HepG2 (cell line): ENCODE measurements around the gene OSBPL2. TPM values are rescaled to one million over a fixed set of nuclear protein-coding genes. Genes with fewer than 3 reads are reported as not detected.

Experiments used
- AGO1 ChIP-seq: fragments of 200-400 bp; formaldehyde crosslinking; IDR thresholded peaks from 2 replicates; pipeline ENCODE4 v1.6.1; 2017; ENCODE audit warnings: mild to moderate bottlenecking, low read depth, low read length, moderate library complexity; ENCODE audit not compliant: poor library complexity, severe bottlenecking
- BATF2 ChIP-seq: sonication (generic); formaldehyde crosslinking; IDR thresholded peaks from 2 replicates; pipeline ENCODE4 v1.8.0; 2022; ENCODE audit warnings: mild to moderate bottlenecking, missing genetic modification reagents, moderate library complexity
- HOXA3 ChIP-seq: sonication (generic); formaldehyde crosslinking; IDR thresholded peaks from 2 replicates; pipeline ENCODE4 v1.5.0; 2020; ENCODE audit warnings: missing genetic modification reagents
- KAT2B ChIP-seq: fragments of 150-350 bp; IDR thresholded peaks from 2 replicates; pipeline ENCODE4 v1.6.1; 2014; ENCODE audit warnings: low read depth, low read length, borderline replicate concordance
- KDM3A ChIP-seq: IDR thresholded peaks from 2 replicates; pipeline ENCODE4 v1.6.1; 2018; ENCODE audit warnings: low read depth, missing compliant biosample characterization
- KLF15 ChIP-seq: sonication (generic); formaldehyde crosslinking; IDR thresholded peaks from 2 replicates; pipeline ENCODE4 v1.8.1; 2023; ENCODE audit warnings: borderline replicate concordance, mild to moderate bottlenecking, inconsistent platforms, missing genetic modification reagents, mixed read lengths
- ONECUT2 ChIP-seq: sonication (generic); formaldehyde crosslinking; IDR thresholded peaks from 2 replicates; pipeline ENCODE4 v1.4.0; 2020; ENCODE audit warnings: missing genetic modification reagents
- RNF219 ChIP-seq: sonication (generic); formaldehyde crosslinking; IDR thresholded peaks from 2 replicates; pipeline ENCODE4 v1.5.0; 2020; ENCODE audit warnings: mild to moderate bottlenecking, missing genetic modification reagents
- SMC3 ChIP-seq: IDR thresholded peaks from 2 replicates; pipeline ENCODE4 v1.6.1; 2011; ENCODE audit warnings: low read length, improper control_type of control experiment
- THAP9 ChIP-seq: sonication (generic); formaldehyde crosslinking; IDR thresholded peaks from 2 replicates; pipeline ENCODE4; 2020; ENCODE audit warnings: missing genetic modification reagents, mild to moderate bottlenecking, borderline replicate concordance
- YY1 ChIP-seq: IDR thresholded peaks from 2 replicates; pipeline ENCODE4 v1.6.1; 2011; ENCODE audit warnings: low read length, low read depth, moderate library complexity, mild to moderate bottlenecking; ENCODE audit not compliant: insufficient read depth, insufficient replicate concordance
- ZBTB1 ChIP-seq: sonication (generic); formaldehyde crosslinking; IDR thresholded peaks from 2 replicates; pipeline ENCODE4 v1.4.0; 2020; ENCODE audit warnings: missing genetic modification reagents, borderline replicate concordance
- ZNF136 ChIP-seq: sonication (generic); formaldehyde crosslinking; IDR thresholded peaks from 2 replicates; pipeline ENCODE4 v1.8.1; 2022; ENCODE audit warnings: low read depth, mild to moderate bottlenecking, moderate library complexity, missing genetic modification reagents
- ZNF18 ChIP-seq: sonication (generic); formaldehyde crosslinking; IDR thresholded peaks from 2 replicates; pipeline ENCODE4 v1.8.0; 2022; ENCODE audit warnings: mild to moderate bottlenecking, missing genetic modification reagents; ENCODE audit not compliant: insufficient replicate concordance
- ZNF34 ChIP-seq: sonication (generic); formaldehyde crosslinking; IDR thresholded peaks from 2 replicates; pipeline ENCODE4 v1.4.0; 2020; ENCODE audit warnings: mild to moderate bottlenecking, missing genetic modification reagents, borderline replicate concordance
- ZNF451 ChIP-seq: sonication (generic); formaldehyde crosslinking; IDR thresholded peaks from 2 replicates; pipeline ENCODE4 v1.5.0; 2020; ENCODE audit warnings: mild to moderate bottlenecking, missing genetic modification reagents
- ZNF580 ChIP-seq: IDR thresholded peaks from 2 replicates; pipeline ENCODE4 v1.6.1; 2016; ENCODE audit warnings: low read depth, borderline replicate concordance
- ZNF639 ChIP-seq: conservative IDR thresholded peaks from 2 replicates; pipeline ENCODE4 v1.6.1; 2018; ENCODE audit warnings: missing genetic modification reagents
- ZNF878 ChIP-seq: sonication (generic); formaldehyde crosslinking; IDR thresholded peaks from 2 replicates; pipeline ENCODE4 v1.8.1; 2023; ENCODE audit warnings: mild to moderate bottlenecking, missing genetic modification reagents, moderate library complexity
- ZNF891 ChIP-seq: sonication (generic); formaldehyde crosslinking; IDR thresholded peaks from 2 replicates; pipeline ENCODE4 v1.5.0; 2020; ENCODE audit warnings: mild to moderate bottlenecking, missing genetic modification reagents
- polyA plus RNA-seq, 8 experiments: library from polyadenylated mRNA; depleted of rRNA in 3 of 8; stranded (reverse) in 7 of 8; unstranded in 1 of 8; fragments of >200 nt; fragmentation: Illumina TruSeq in 4 of 8; extraction: Trizol in 4 of 8; gene quantifications; 2 replicates each; pipeline versions ENCODE4 v1.2.1 to v1.2.3, GENCODE V29; 2011 to 2016; ENCODE audit warnings: low read depth in 4 of 8, missing spikeins in 1 of 8, mixed read lengths in 1 of 8; ENCODE audit not compliant: insufficient read depth in 1 of 8
- total RNA-seq, 5 experiments: library from RNA; depleted of rRNA; stranded (reverse); fragments of >200 nt; fragmentation: Illumina TruSeq; extraction: Trizol; gene quantifications; 2 replicates each; pipeline ENCODE4 v1.2.3, GENCODE V29; 2016; ENCODE audit warnings: low read depth in 1 of 5

Gene OSBPL2
- total and polyA plus RNA-seq, 2 of the 13 experiments (the other 11 are each of a cell fraction or from before 2014, with no cell fraction given), result 18.5 to 37.4 TPM

- TF ChIP-seq THAP9 (CRISPR knock-in tag) (no peak), ZNF451 (CRISPR knock-in tag) (no peak; the same call in 1 of the 2 replicates), ZNF136 (peak; percentile 78; the same call in 1 of the 2 replicates), BATF2 (CRISPR knock-in tag) (no peak), ZNF580 (CRISPR knock-in tag) (peak; percentile 99), KLF15 (CRISPR knock-in tag) (peak; percentile 81; the same call in 1 of the 2 replicates), ZNF878 (no peak), AGO1 (no peak), ZBTB1 (no peak), YY1 (peak; percentile 75), KDM3A (CRISPR knock-in tag) (peak; percentile 99), ONECUT2 (CRISPR knock-in tag) (no peak), RNF219 (CRISPR knock-in tag) (0 out of 2 replicates have a peak, but pooled peaks have one; percentile 55), KAT2B (no peak), ZNF891 (CRISPR knock-in tag) (peak; percentile 57), ZNF18 (CRISPR knock-in tag) (no peak), ZNF34 (CRISPR knock-in tag) (0 out of 2 replicates have a peak, but pooled peaks have one; percentile 29), HOXA3 (CRISPR knock-in tag) (peak; percentile 91), SMC3 (peak; percentile 88), ZNF639 (CRISPR knock-in tag) (peak; percentile 82)
Measured at GRCh38 chr20:62301773-62302340, 63.5 kb downstream of the OSBPL2 start (continued).
